ENCODE results near the gene TENM4.

DNA sequence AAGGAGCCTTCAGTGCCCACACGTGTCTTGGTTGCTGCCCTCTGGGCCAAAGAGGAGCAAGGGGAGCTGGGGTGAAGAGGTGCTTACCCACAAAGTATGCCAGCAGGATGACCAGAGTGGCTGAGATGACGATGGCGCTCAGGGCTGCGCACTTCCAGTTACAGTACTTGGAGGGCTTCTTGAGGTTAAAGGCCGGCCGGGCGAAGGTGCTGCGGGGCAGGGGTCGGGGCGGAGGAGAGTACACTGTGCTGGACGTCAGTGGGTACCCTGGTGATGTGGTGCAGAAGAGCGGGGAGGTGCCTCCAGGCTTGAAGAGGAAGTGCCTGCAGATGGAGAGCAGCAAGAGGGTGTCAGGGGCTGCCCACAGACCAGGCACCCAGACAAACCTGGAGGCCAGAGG lies 551.1 kb downstream of the TENM4 start:
- no peak for TF ChIP-seq JUNB (IDR thresholded peaks at IDR 0.05)
- TF ChIP-seq, protein P1, sequence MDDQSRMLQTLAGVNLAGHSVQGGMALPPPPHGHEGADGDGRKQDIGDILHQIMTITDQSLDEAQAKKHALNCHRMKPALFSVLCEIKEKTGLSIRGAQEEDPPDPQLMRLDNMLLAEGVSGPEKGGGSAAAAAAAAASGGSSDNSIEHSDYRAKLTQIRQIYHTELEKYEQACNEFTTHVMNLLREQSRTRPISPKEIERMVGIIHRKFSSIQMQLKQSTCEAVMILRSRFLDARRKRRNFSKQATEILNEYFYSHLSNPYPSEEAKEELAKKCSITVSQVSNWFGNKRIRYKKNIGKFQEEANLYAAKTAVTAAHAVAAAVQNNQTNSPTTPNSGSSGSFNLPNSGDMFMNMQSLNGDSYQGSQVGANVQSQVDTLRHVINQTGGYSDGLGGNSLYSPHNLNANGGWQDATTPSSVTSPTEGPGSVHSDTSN (IDR thresholded peaks at IDR 0.05; ENCODE audit: insufficient replicate concordance, low read depth, low read length), result no peak
- TF ChIP-seq MXI1 (IDR thresholded peaks at IDR 0.05; ENCODE audit: low read depth, low read length), result no peak
- TF ChIP-seq, protein P2, sequence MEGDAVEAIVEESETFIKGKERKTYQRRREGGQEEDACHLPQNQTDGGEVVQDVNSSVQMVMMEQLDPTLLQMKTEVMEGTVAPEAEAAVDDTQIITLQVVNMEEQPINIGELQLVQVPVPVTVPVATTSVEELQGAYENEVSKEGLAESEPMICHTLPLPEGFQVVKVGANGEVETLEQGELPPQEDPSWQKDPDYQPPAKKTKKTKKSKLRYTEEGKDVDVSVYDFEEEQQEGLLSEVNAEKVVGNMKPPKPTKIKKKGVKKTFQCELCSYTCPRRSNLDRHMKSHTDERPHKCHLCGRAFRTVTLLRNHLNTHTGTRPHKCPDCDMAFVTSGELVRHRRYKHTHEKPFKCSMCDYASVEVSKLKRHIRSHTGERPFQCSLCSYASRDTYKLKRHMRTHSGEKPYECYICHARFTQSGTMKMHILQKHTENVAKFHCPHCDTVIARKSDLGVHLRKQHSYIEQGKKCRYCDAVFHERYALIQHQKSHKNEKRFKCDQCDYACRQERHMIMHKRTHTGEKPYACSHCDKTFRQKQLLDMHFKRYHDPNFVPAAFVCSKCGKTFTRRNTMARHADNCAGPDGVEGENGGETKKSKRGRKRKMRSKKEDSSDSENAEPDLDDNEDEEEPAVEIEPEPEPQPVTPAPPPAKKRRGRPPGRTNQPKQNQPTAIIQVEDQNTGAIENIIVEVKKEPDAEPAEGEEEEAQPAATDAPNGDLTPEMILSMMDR (IDR thresholded peaks at IDR 0.05 in 2 of 3, conservative IDR thresholded peaks at IDR 0.05 in 1 of 3; ENCODE audit: control insufficient read depth in 2 of 3, extremely low read depth in 1 of 3, insufficient read depth in 1 of 3, low read depth in 3 of 3, low read length in 3 of 3), result no peak
- TF ChIP-seq EZH2 (IDR thresholded peaks at IDR 0.05; ENCODE audit: borderline replicate concordance, control insufficient read depth, low read depth, low read length), result no peak
